ENCODE results near the gene STMN3. TPM values are rescaled to one million over a fixed set of nuclear protein-coding genes. Genes with fewer than 3 reads are reported as not detected.

Gene STMN3
- total RNA-seq, 1 donor = 1.1 TPM

GRCh38 chr20:63701051-63701328, 47.8 kb upstream of the STMN3 start:
- Histone ChIP-seq H3K4me2 (ENCODE audit: insufficient read depth, low read length) (no peak overlapping the region), H3K79me2 (ENCODE audit: insufficient read depth, low read length) (peaks cover 23% of the 10 kb centered on the region), H3K27me3 (ENCODE audit: insufficient read depth, low read length) (no peaks in the 10 kb centered on the region), H3K4me3 (ENCODE audit: insufficient read depth, low read length) (no peak overlapping the region), H3K4me1 (ENCODE audit: insufficient read depth, low read length) (peaks cover 31% of the 10 kb centered on the region), H4K20me1 (ENCODE audit: insufficient read depth, low read length) (no peaks in the 10 kb centered on the region), H3K9me3 (ENCODE audit: low read depth, low read length) (no peaks in the 10 kb centered on the region), H3K27ac (ENCODE audit: low read depth, low read length) (no peak overlapping the region), H3K36me3 (ENCODE audit: insufficient read depth, low read length) (peaks cover 19% of the 10 kb centered on the region), H2AFZ (ENCODE audit: low read length) (no peak overlapping the region)
- DNase-seq (ENCODE audit: insufficient read length, low spot score, missing footprints) = peak; percentile 72
- TF ChIP-seq CTCF (IDR thresholded peaks at IDR 0.05; ENCODE audit: extremely low read depth, low read depth, low read length) = no peak

GRCh38 chr20:63700199-63701050, 47.2 kb upstream of the STMN3 start:
- Histone ChIP-seq H3K4me1 (ENCODE audit: insufficient read depth, low read length) (peaks cover 31% of the 10 kb centered on the region), H3K27ac (ENCODE audit: low read depth, low read length) (peak overlapping the region; percentile 88), H3K4me3 (ENCODE audit: insufficient read depth, low read length) (no peak overlapping the region), H3K4me2 (ENCODE audit: insufficient read depth, low read length) (no peak overlapping the region), H2AFZ (ENCODE audit: low read length) (no peak overlapping the region), H3K9me3 (ENCODE audit: low read depth, low read length) (no peaks in the 10 kb centered on the region), H3K36me3 (ENCODE audit: insufficient read depth, low read length) (peaks cover 13% of the 10 kb centered on the region), H3K79me2 (ENCODE audit: insufficient read depth, low read length) (peaks cover 17% of the 10 kb centered on the region), H4K20me1 (ENCODE audit: insufficient read depth, low read length) (no peaks in the 10 kb centered on the region), H3K27me3 (ENCODE audit: insufficient read depth, low read length) (no peaks in the 10 kb centered on the region)
- peak; percentile 82 for DNase-seq (ENCODE audit: insufficient read length, low spot score, missing footprints)
- no peak for TF ChIP-seq CTCF (IDR thresholded peaks at IDR 0.05; ENCODE audit: extremely low read depth, low read depth, low read length)

- no peaks in the 10 kb centered on the region for H4K20me1 ChIP-seq (ENCODE audit: insufficient read depth, low read length)
- H3K36me3 ChIP-seq (ENCODE audit: insufficient read depth, low read length) = peaks cover 5% of the 10 kb centered on the region
- no peak overlapping the region for H3K4me3 ChIP-seq (ENCODE audit: insufficient read depth, low read length)
- no peak overlapping the region for H2AFZ ChIP-seq (ENCODE audit: low read length)
- no peaks in the 10 kb centered on the region for H3K9me3 ChIP-seq (ENCODE audit: low read depth, low read length)
- H3K27me3 ChIP-seq (ENCODE audit: insufficient read depth, low read length) = no peaks in the 10 kb centered on the region
- H3K4me1 ChIP-seq (ENCODE audit: insufficient read depth, low read length) = peaks cover 31% of the 10 kb centered on the region
- peak overlapping the region; percentile 64 for H3K4me2 ChIP-seq (ENCODE audit: insufficient read depth, low read length)
- peaks cover 9% of the 10 kb centered on the region for H3K79me2 ChIP-seq (ENCODE audit: insufficient read depth, low read length)
- DNase-seq (ENCODE audit: insufficient read length, low spot score, missing footprints) = peak; percentile 93
- H3K27ac ChIP-seq (ENCODE audit: low read depth, low read length) = peak overlapping the region; percentile 88
- TF ChIP-seq CTCF (IDR thresholded peaks at IDR 0.05; ENCODE audit: extremely low read depth, low read depth, low read length) = no peak
Measured at GRCh38 chr20:63699466-63700198, 46.4 kb upstream of the STMN3 start.

All from osteoblast (primary cell).